Skeletal muscle tissue (tissue), 4 donors: ENCODE measurements around the gene HEBP1. TPM values are rescaled to one million over a fixed set of nuclear protein-coding genes. Genes with fewer than 3 reads are reported as not detected.

Source experiments
- H3K27ac ChIP-seq: one replicate; pipeline ENCODE4 v1.7.0; 2013; ENCODE audit warnings: mild to moderate bottlenecking, low read depth, low read length, inconsistent platforms
- H3K27me3 ChIP-seq, 3 donors: one replicate each; pipeline ENCODE4 v1.7.0; 2013; ENCODE audit warnings: low read length in 3 of 3; ENCODE audit not compliant: control insufficient read depth in 3 of 3, insufficient read depth in 3 of 3
- H3K36me3 ChIP-seq, 3 donors: one replicate each; pipeline ENCODE4 v1.7.0; 2013; ENCODE audit warnings: low read length in 3 of 3; ENCODE audit not compliant: control insufficient read depth in 3 of 3, insufficient read depth in 3 of 3
- H3K4me1 ChIP-seq, 3 donors: one replicate each; pipeline ENCODE4 v1.7.0; 2013; ENCODE audit warnings: low read length in 3 of 3, mild to moderate bottlenecking in 3 of 3; ENCODE audit not compliant: control insufficient read depth in 3 of 3, insufficient read depth in 3 of 3
- H3K4me3 ChIP-seq, 3 donors: one replicate each; pipeline ENCODE4 v1.7.0; 2013; ENCODE audit warnings: low read length in 3 of 3
- H3K9ac ChIP-seq, 3 donors: one replicate each; pipeline ENCODE4 v1.7.0; 2013; ENCODE audit warnings: low read length in 3 of 3, mild to moderate bottlenecking in 3 of 3, moderate library complexity in 2 of 3, low read depth in 1 of 3
- H3K9me3 ChIP-seq, 3 donors: one replicate each; pipeline ENCODE4 v1.7.0; 2013; ENCODE audit warnings: low read length in 3 of 3; ENCODE audit not compliant: control insufficient read depth in 3 of 3
- total RNA-seq: library from RNA; depleted of rRNA; stranded (reverse); fragments of >200 nt; gene quantifications from one replicate; pipeline ENCODE4 v1.2.3, GENCODE V29; 2014
- donor health status: Osteomylitis.

Gene HEBP1
- total RNA-seq, 1 donor from 2014 or later = 16.2 TPM

- Histone ChIP-seq H3K27ac (no peak overlapping the region), H3K9me3 (no peaks in the 10 kb centered on the region), H3K36me3 (no peaks in the 10 kb centered on the region), H3K4me1 (peaks cover 12 to 23% (median 17%) of the 10 kb centered on the region in 3 donors), H3K27me3 (no peaks in the 10 kb centered on the region), H3K9ac (no peak overlapping the region), H3K4me3 (no peak overlapping the region)
Measured at GRCh38 chr12:12995088-12995487, 5.0 kb downstream of the HEBP1 start.

GRCh38 chr12:12993367-12993766 is 6.7 kb downstream of the HEBP1 start:
- H3K4me3 ChIP-seq = no peak overlapping the region
- peaks cover 2 to 12% (median 4%) of the 10 kb centered on the region in 3 donors for H3K4me1 ChIP-seq
- no peak overlapping the region for H3K9ac ChIP-seq
- no peaks in the 10 kb centered on the region for H3K27me3 ChIP-seq
- H3K36me3 ChIP-seq = peaks cover 7 to 11% (median 10%) of the 10 kb centered on the region in 3 donors
- no peaks in the 10 kb centered on the region for H3K9me3 ChIP-seq
- peak overlapping the region; percentile 19 for H3K27ac ChIP-seq

DNA sequence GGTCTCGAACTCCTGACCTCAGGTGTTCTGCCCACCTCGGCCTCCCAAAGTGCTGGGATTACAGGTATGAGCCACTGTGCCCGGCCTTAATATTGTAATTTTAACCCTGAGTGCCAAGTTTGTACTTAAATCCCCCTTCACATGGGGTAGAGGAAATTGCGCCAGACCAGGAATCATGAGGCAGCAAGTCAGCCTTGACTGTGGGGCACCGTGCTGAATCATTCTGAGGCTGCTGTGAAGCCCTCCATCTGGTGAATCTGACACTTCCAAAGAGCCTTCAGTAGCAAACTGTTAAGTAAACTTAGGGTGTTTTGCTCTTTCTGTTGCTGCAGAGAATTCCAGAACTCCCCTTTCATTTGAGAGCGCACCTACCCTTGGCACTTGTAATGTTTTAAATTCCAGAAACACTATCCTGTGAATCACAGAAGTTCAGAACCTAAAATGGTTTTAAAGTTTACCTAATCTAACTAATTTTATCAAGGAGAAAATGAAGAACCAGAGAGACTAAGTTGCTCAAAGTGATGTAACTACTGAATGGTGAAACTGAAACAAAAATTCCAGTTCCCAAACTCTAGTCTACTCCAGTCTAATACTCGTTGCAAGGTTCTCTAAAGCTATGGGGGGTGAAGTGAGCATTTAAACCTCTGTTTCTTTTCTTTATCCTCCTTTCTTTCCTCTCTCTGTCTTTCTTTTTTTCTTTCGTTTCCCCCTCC is 7.5 kb downstream of the HEBP1 start:
- Histone ChIP-seq H3K27ac (peak overlapping the region; percentile 19), H3K4me3 (no peak overlapping the region)

GRCh38 chr12:12990700-12991468 is 9.2 kb downstream of the HEBP1 start:
- Histone ChIP-seq H3K9ac (no peak overlapping the region), H3K4me3 (no peak overlapping the region), H3K27ac (no peak overlapping the region), H3K9me3 (no peaks in the 10 kb centered on the region), H3K4me1 (no peaks in the 10 kb centered on the region), H3K27me3 (no peaks in the 10 kb centered on the region), H3K36me3 (peaks cover 19 to 25% (median 25%) of the 10 kb centered on the region in 3 donors)

More for the DNA sequence above, 7.5 kb downstream of the HEBP1 start:
- Histone ChIP-seq H3K36me3 (peaks cover 7 to 12% (median 11%) of the 10 kb centered on the region in 3 donors), H3K4me1 (peaks cover 0 to 5% (median 4%) of the 10 kb centered on the region in 3 donors), H3K27me3 (no peaks in the 10 kb centered on the region), H3K9ac (no peak overlapping the region), H3K9me3 (no peaks in the 10 kb centered on the region)

- Histone ChIP-seq H3K36me3 (peaks cover 25 to 28% (median 27%) of the 10 kb centered on the region in 3 donors), H3K9me3 (no peaks in the 10 kb centered on the region), H3K9ac (no peak overlapping the region), H3K27me3 (no peaks in the 10 kb centered on the region), H3K27ac (no peak overlapping the region), H3K4me1 (no peaks in the 10 kb centered on the region), H3K4me3 (no peak overlapping the region)
Measured at GRCh38 chr12:12987421-12987820, 12.6 kb downstream of the HEBP1 start.

DNA sequence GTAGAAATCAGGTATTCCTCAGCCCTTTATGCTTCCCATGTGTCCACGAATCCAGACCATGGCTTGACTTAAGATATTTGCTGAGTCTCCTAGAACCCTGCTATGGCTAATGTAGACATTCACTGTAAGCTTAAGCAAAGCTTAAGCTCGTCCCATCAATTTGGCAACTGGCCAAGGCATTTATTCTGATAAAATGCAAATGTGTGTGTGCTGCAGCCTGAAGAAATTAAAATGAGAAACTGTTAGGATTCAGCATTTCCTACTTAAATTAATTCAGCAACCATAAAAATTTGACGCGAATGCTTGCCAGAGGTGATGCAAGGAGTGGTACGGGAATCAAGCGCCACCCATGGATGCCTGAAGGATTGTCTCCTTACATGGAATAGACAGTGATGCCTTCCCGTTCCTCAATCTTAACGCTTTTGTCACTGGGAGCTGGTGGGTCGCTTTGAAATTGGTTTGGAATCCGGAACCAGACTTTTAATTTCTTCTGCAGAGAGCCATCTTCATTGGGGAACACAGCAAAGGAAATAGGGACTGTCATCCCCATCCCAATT is 13.2 kb downstream of the HEBP1 start:
- H3K4me1 ChIP-seq = no peaks in the 10 kb centered on the region
- H3K27ac ChIP-seq = no peak overlapping the region
- H3K4me3 ChIP-seq = no peak overlapping the region
- no peaks in the 10 kb centered on the region for H3K9me3 ChIP-seq
- peaks cover 25 to 28% (median 27%) of the 10 kb centered on the region in 3 donors for H3K36me3 ChIP-seq
- no peaks in the 10 kb centered on the region for H3K27me3 ChIP-seq
- H3K9ac ChIP-seq = no peak overlapping the region

DNA sequence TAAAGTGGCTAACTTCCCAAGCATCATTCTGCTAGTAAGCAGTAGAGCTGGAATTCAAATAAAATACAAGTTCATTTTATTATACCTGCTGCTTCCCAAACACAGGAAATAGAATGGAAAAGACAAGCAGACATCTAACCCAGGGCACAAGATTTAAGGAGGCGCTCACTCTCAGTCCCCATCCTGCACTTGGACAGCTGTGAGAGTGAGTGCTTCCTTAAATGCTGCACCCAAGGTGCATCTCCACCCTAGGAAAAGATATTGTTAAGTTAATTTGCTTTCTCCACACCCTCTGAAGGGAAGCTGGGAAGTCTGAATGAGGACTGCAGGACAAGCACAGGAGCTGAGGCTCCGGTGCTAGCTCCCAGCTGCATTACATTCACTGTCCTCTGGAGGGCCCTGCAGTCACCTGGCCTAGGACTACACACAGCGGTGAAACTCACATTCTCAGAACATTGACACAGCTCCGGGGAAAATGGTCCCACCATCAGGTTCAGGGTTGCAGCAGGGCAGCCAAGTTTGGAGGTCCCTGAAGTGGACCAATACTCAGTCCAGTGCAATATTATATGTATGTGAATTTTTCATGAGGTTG is 14.2 kb downstream of the HEBP1 start:
- Histone ChIP-seq H3K9me3 (no peaks in the 10 kb centered on the region), H3K36me3 (peaks cover 25 to 36% (median 28%) of the 10 kb centered on the region in 3 donors), H3K27ac (no peak overlapping the region), H3K9ac (no peak overlapping the region), H3K4me1 (no peaks in the 10 kb centered on the region), H3K27me3 (no peaks in the 10 kb centered on the region), H3K4me3 (no peak overlapping the region)

DNA sequence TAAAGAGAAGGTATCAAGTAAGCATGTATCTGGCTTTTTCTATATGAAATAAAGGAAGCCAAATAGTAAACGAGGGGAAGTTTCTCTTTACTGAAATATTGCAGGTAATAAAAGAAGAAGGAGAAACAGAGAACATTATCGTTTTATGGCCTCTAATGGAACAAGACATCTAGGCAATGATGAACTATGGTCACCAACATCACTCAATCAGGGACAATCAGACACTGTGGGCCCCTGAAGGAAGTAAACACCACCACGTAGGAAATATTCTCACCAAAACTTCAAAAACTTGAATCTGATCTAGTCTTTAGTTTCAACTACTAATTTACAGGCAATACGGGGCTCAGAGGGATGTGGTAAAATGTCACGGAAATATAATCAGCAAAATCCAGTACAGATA is 15.9 kb downstream of the HEBP1 start:
- Histone ChIP-seq H3K4me1 (peaks cover 0 to 5% (median 3%) of the 10 kb centered on the region in 3 donors), H3K9ac (no peak overlapping the region), H3K4me3 (no peak overlapping the region), H3K27ac (no peak overlapping the region), H3K36me3 (peaks cover 29 to 42% (median 30%) of the 10 kb centered on the region in 3 donors), H3K9me3 (no peaks in the 10 kb centered on the region), H3K27me3 (no peaks in the 10 kb centered on the region)

GRCh38 chr12:12983420-12984035 is 16.5 kb downstream of the HEBP1 start:
- H3K27me3 ChIP-seq = no peaks in the 10 kb centered on the region
- peaks cover 23 to 39% (median 24%) of the 10 kb centered on the region in 3 donors for H3K36me3 ChIP-seq
- H3K27ac ChIP-seq = no peak overlapping the region
- peaks cover 0 to 5% (median 3%) of the 10 kb centered on the region in 3 donors for H3K4me1 ChIP-seq
- H3K9me3 ChIP-seq = no peaks in the 10 kb centered on the region
- no peak overlapping the region for H3K9ac ChIP-seq
- H3K4me3 ChIP-seq = no peak overlapping the region
